Uterus (tissue), 2 donors: Measurements from ENCODE around the gene SP140L.

Experiments
- POLR2A ChIP-seq, 2 donors: fragments of 450-650 bp; IDR thresholded peaks; one replicate each; pipeline ENCODE4 v1.6.1; 2016; ENCODE audit warnings: antibody characterized with exemption in 2 of 2, mild to moderate bottlenecking in 1 of 2, moderate library complexity in 1 of 2
- TF ChIP-seq, protein P1 (sequence below), 4 experiments: fragments of 200-600 bp in 2 of 4; fragments of 450-650 bp in 2 of 4; sonication (generic) in 2 of 4; IDR thresholded peaks; one replicate each; pipeline ENCODE4 v1.5.1; 2016 to 2019; ENCODE audit warnings: antibody characterized with exemption in 4 of 4, mild to moderate bottlenecking in 2 of 4, moderate library complexity in 1 of 4

DNA sequence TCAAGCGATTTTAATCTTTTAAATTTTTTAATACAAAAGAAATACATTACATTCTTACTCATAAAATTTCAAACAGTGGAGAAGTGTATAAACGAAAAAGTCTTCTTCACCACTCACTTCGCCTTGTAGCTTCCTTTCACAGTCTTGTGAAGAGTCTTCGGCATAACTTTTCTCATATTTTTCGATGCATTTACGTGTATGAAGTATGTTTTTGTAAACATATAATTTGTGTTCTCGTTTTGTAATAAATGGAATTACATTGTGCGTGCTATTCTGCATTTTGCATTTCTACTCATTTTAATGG, 1.1 kb downstream of the SP140L start:
- TF ChIP-seq, protein P1, sequence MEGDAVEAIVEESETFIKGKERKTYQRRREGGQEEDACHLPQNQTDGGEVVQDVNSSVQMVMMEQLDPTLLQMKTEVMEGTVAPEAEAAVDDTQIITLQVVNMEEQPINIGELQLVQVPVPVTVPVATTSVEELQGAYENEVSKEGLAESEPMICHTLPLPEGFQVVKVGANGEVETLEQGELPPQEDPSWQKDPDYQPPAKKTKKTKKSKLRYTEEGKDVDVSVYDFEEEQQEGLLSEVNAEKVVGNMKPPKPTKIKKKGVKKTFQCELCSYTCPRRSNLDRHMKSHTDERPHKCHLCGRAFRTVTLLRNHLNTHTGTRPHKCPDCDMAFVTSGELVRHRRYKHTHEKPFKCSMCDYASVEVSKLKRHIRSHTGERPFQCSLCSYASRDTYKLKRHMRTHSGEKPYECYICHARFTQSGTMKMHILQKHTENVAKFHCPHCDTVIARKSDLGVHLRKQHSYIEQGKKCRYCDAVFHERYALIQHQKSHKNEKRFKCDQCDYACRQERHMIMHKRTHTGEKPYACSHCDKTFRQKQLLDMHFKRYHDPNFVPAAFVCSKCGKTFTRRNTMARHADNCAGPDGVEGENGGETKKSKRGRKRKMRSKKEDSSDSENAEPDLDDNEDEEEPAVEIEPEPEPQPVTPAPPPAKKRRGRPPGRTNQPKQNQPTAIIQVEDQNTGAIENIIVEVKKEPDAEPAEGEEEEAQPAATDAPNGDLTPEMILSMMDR (IDR thresholded peaks at IDR 0.05), result no peak
- TF ChIP-seq POLR2A (IDR thresholded peaks at IDR 0.05), result no peak
